Spleen (tissue), 11 donors: ENCODE data around the gene CIC. TPM values are rescaled to one million over a fixed set of nuclear protein-coding genes. Genes with fewer than 3 reads are reported as not detected.

ENCODE experiments used
- DNase-seq: peaks from one replicate; pipeline ENCODE4 v3.0.0-alpha.2; 2020
- H3K27ac ChIP-seq, 8 donors: fragments of 200-600 bp; sonication (generic) in 7 of 8; 1 replicate in 4 of 8; 2 replicates in 4 of 8; pipeline versions ENCODE4 v1.5.0 to v1.8.0; 2016 to 2021; ENCODE audit warnings: inconsistent platforms in 4 of 8, mild to moderate bottlenecking in 4 of 8, moderate library complexity in 1 of 8
- H3K27me3 ChIP-seq, 7 donors: fragments of 200-600 bp; sonication (generic) in 6 of 7; replicated peaks in 1 of 7; 1 replicate in 4 of 7; 2 replicates in 3 of 7; pipeline versions ENCODE4 v1.5.0 to v1.8.0; 2016 to 2021; ENCODE audit warnings: inconsistent platforms in 3 of 7, mild to moderate bottlenecking in 1 of 7
- H3K36me3 ChIP-seq, 6 donors: fragments of 200-600 bp; sonication (generic) in 5 of 6; 1 replicate in 4 of 6; 2 replicates in 2 of 6; pipeline versions ENCODE4 v1.5.0 to v1.8.0; 2016 to 2021; ENCODE audit warnings: inconsistent platforms in 2 of 6
- H3K4me1 ChIP-seq, 6 donors: fragments of 200-600 bp; sonication (generic) in 5 of 6; 1 replicate in 3 of 6; 2 replicates in 3 of 6; pipeline versions ENCODE4 v1.5.0 to v1.8.0; 2016 to 2021; ENCODE audit warnings: inconsistent platforms in 3 of 6
- H3K4me3 ChIP-seq, 8 donors: fragments of 200-600 bp; sonication (generic) in 7 of 8; 1 replicate in 4 of 8; 2 replicates in 4 of 8; pipeline versions ENCODE4 v1.5.0 to v1.8.0; 2016 to 2021; ENCODE audit warnings: inconsistent platforms in 4 of 8, mild to moderate bottlenecking in 4 of 8, moderate library complexity in 2 of 8
- H3K9me3 ChIP-seq, 8 donors: fragments of 200-600 bp; sonication (generic) in 7 of 8; 1 replicate in 4 of 8; 2 replicates in 4 of 8; pipeline versions ENCODE4 v1.5.0 to v1.8.0; 2016 to 2021; ENCODE audit warnings: inconsistent platforms in 4 of 8
- CTCF ChIP-seq, 11 experiments: fragments of 200-600 bp in 7 of 11; fragments of 450-650 bp in 4 of 11; sonication (generic) in 4 of 11; IDR thresholded peaks in 8 of 11; conservative IDR thresholded peaks in 3 of 11; 1 replicate in 7 of 11; 2 replicates in 4 of 11; pipeline versions ENCODE4 v1.4.0 to v1.8.0; 2016 to 2021; ENCODE audit warnings: antibody characterized with exemption in 11 of 11, inconsistent platforms in 4 of 11, mild to moderate bottlenecking in 1 of 11
- POLR2A ChIP-seq, 3 donors: fragments of 450-650 bp; IDR thresholded peaks; one replicate each; pipeline ENCODE4 v1.5.1; 2017; ENCODE audit warnings: antibody characterized with exemption in 3 of 3, mild to moderate bottlenecking in 1 of 3
- POLR2AphosphoS5 ChIP-seq, 3 donors: sonication (generic); formaldehyde crosslinking; IDR thresholded peaks; one replicate each; pipeline ENCODE4 v1.5.1; 2017; ENCODE audit warnings: antibody characterized with exemption in 3 of 3
- WGBS, 5 donors: extraction: QIAGEN DNeasy Blood & Tissue Kit in 3 of 5; methylation state at CpG; one replicate each; pipeline versions ENCODE4 v1.1.5 to v1.1.7; 2013 to 2018; 5-methylcytosine and 5-hydroxymethylcytosine counted together
- intact Hi-C: fragments of 100-400 bp; cut with DNase I; formaldehyde crosslinking; loops from one replicate; pipeline ENCODE4 v1.15.0; 2023; ENCODE audit warnings: low total_unique reads
- polyA plus RNA-seq, 3 donors: library from polyadenylated mRNA; stranded (reverse); fragments of 200-250 nt; gene quantifications; one replicate each; pipeline ENCODE4 v1.2.1, GENCODE V29; 2013
- total RNA-seq, 7 donors: library from RNA; depleted of rRNA in 3 of 7; stranded (reverse); fragments of >200 nt in 3 of 7; fragmentation: NEBNext Ultra II Directional in 4 of 7; extraction: Animal tissue kit (Norgen Biotek cat#: 25700) in 4 of 7; gene quantifications; one replicate each; pipeline versions ENCODE4 v1.1.0 to v1.2.1, GENCODE V29; 2016 to 2021
- donor health status: healthy with polysubstance abuse.
- donor health status: DM: no; HTN: no; CAD: no; lungs with moderate emphysema.
- donor health status: DM: no; HTN: no; CAD: no.
- donor health status: Bipolar disorder and iron deficiency.
- donor health status: healthy.
- donor health status: DM: no; HTN: no; CAD: no.
- donor health status: DM: yes; HTN: yes; CAD: no.

The CIC gene
- total and polyA plus RNA-seq, 10 donors, result 12.5 to 100 (median 69.8) TPM

DNA sequence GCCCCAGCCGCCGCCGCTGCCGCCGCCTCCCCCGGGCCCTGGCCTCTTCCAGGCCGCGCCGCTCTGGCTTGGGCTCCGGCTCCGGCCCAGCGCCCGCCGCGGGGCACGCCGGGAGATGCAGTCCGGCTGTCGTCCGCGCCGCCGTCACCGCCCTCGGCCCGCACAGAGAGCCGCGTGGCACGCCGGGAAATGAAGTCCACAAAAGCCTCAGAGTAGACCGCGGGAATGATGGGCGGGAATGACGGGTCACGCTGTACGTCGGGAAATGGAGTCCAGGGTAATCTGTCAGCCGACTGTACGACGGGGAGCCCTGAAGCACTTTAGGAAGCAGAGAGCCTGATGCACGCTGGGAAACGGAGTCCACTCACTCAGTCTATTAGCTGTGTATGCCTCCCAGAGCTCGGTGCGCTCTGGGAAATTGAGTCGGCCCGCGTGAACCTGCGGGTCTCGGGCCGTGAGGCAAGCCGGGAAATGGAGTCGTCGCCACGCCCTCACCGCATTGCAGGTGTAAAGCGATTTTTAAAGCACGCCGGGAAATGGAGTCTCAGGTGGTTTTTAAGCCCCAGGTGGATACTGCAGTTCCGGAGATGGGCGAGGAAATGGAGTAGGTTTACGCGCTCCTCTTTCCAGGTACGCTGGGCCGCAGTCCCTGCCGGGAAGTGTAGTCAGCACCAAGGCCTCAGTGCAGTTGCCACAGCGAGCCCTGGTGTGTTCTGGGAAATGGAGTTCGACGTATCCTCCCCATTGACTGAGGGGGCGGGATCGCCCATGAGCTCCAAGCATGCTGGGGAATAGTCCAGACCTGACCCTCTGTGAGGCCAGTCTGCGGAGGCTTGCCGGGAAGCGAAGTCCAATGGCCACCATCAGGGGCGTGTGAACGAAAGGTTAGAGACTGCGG is 26.3 kb upstream of the CIC start, which contains the start of gene GSK3A:
TSS of gene GSK3A (minus strand) at position 91 of the 898 bp plus-strand sequence. CDS start 137 bp downstream, outside the sequence.
- H3K4me3 ChIP-seq, result peak within 1 kb of the TSS; percentile 59 to 93 (median 71)
- peaks cover 0 to 29% (median 7%) of the 10 kb centered on the region in 6 donors for H3K36me3 ChIP-seq
- intact Hi-C loops, result no loop called here
- H3K9me3 ChIP-seq, result no peaks in the 10 kb centered on the region
- H3K4me1 ChIP-seq, result peaks cover 21 to 84% (median 59%) of the 10 kb centered on the region in 6 donors
- WGBS, 5 donors, result 0 to 1% (median 0%) methylated on average over 17 to 76 of the region's 76 CpGs
- peak; percentile 89 to 97 (median 96) for TF ChIP-seq POLR2AphosphoS5 (IDR thresholded peaks at IDR 0.05)
- TF ChIP-seq CTCF (IDR thresholded peaks at IDR 0.05 in 8 of 11, conservative IDR thresholded peaks at IDR 0.05 in 3 of 11), result peak in 3 of 11 experiments; percentile 5 to 14 (median 14)
- peak in 2 of 3 donors; percentile 64 to 87 for TF ChIP-seq POLR2A (IDR thresholded peaks at IDR 0.05)
- H3K27me3 ChIP-seq, result no peaks in the 10 kb centered on the region
- H3K27ac ChIP-seq, result peak within 1 kb of the TSS; percentile 84 to 97 (median 94)
- DNase-seq, result peak; percentile 99

GRCh38 chr19:42244347-42245220 is 24.5 kb upstream of the CIC start:
- Histone ChIP-seq H3K4me1 (peaks cover 21 to 83% (median 61%) of the 10 kb centered on the region in 6 donors), H3K9me3 (no peaks in the 10 kb centered on the region), H3K36me3 (peaks cover 0 to 28% (median 17%) of the 10 kb centered on the region in 6 donors), H3K27me3 (no peaks in the 10 kb centered on the region), H3K4me3 (peak overlapping the region; percentile 59 to 93 (median 69)), H3K27ac (peak overlapping the region; percentile 84 to 97 (median 94))
- peak; percentile 85 to 87 (median 87) for TF ChIP-seq POLR2AphosphoS5 (IDR thresholded peaks at IDR 0.05)
- TF ChIP-seq POLR2A (IDR thresholded peaks at IDR 0.05), result no peak
- peak; percentile 37 to 85 (median 69) for TF ChIP-seq CTCF (IDR thresholded peaks at IDR 0.05 in 8 of 11, conservative IDR thresholded peaks at IDR 0.05 in 3 of 11)
- peak; percentile 98 for DNase-seq
- intact Hi-C loops, result no loop called here
- WGBS, 5 donors, result 1 to 3% (median 2%) methylated on average over 30 to 45 of the region's 45 CpGs

DNA sequence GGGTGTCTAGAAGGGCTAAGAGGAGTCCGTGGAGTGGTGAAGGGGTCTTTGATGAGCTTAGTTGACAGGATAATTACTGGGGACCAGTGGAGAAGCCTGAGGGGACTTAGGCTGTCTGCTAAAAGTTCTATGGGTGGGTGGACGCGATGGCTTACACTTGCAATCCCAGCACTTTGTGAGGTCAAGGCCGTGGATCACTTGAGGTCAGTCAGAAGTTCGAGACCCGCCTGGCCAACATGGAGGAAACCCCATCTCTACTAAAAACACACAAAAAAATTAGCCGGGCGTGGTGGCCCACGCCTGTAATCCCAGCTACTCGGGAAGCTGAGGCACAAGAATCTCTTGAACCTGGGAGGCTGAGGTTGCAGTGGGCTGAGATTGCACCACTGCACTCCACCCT is 23.8 kb upstream of the CIC start:
- Histone ChIP-seq H3K4me3 (peak overlapping the region in 1 of 8 donors; percentile 93), H3K4me1 (peaks cover 21 to 83% (median 61%) of the 10 kb centered on the region in 6 donors), H3K9me3 (no peaks in the 10 kb centered on the region), H3K36me3 (peaks cover 0 to 28% (median 17%) of the 10 kb centered on the region in 6 donors), H3K27me3 (no peaks in the 10 kb centered on the region), H3K27ac (peak overlapping the region in 7 of 8 donors; percentile 92 to 97 (median 94))
- peak; percentile 78 for DNase-seq
- WGBS, 5 donors, result 74 to 87% (median 82%) methylated on average over 10 of the region's 10 CpGs
- intact Hi-C loops, result no loop called here
- TF ChIP-seq POLR2AphosphoS5 (IDR thresholded peaks at IDR 0.05), result no peak
- no peak for TF ChIP-seq POLR2A (IDR thresholded peaks at IDR 0.05)
- TF ChIP-seq CTCF (IDR thresholded peaks at IDR 0.05 in 8 of 11, conservative IDR thresholded peaks at IDR 0.05 in 3 of 11), result no peak
